ENCODE results near the gene IFIT2.

Gene IFIT2

GRCh38 chr10:89332123-89332633, 30.3 kb downstream of the IFIT2 start:
- TF ChIP-seq TAF1 (IDR thresholded peaks at IDR 0.05; ENCODE audit: borderline replicate concordance, low read depth, low read length) = no peak
- no peak for TF ChIP-seq POLR2AphosphoS5 (IDR thresholded peaks at IDR 0.05; ENCODE audit: low read depth, low read length)
- TF ChIP-seq POLR2A (IDR thresholded peaks at IDR 0.05; ENCODE audit: low read depth, low read length) = peak; percentile 44; the same call in 1 of the 2 replicates
- DNase-seq (ENCODE audit: insufficient read length) (no peak), FAIRE-seq (peak; percentile 27)

- DNase-seq (ENCODE audit: insufficient read length) (no peak), FAIRE-seq (peak; percentile 33)
- TF ChIP-seq POLR2A (IDR thresholded peaks at IDR 0.05; ENCODE audit: low read depth, low read length) (no peak), POLR2AphosphoS5 (IDR thresholded peaks at IDR 0.05; ENCODE audit: low read depth, low read length) (no peak), TAF1 (IDR thresholded peaks at IDR 0.05; ENCODE audit: borderline replicate concordance, low read depth, low read length) (no peak)
Observed at GRCh38 chr10:89335226-89335625, 33.4 kb downstream of the IFIT2 start.

GRCh38 chr10:89336241-89336640, 34.4 kb downstream of the IFIT2 start:
- FAIRE-seq = peak; percentile 56

GRCh38 chr10:89337484-89337883, 35.6 kb downstream of the IFIT2 start:
- TF ChIP-seq TAF1 (IDR thresholded peaks at IDR 0.05; ENCODE audit: borderline replicate concordance, low read depth, low read length) = no peak
- no peak for TF ChIP-seq POLR2AphosphoS5 (IDR thresholded peaks at IDR 0.05; ENCODE audit: low read depth, low read length)
- TF ChIP-seq POLR2A (IDR thresholded peaks at IDR 0.05; ENCODE audit: low read depth, low read length) = no peak
- no peak for DNase-seq (ENCODE audit: insufficient read length)
- peak; percentile 72 for FAIRE-seq

More at GRCh38 chr10:89336241-89336640, 34.4 kb downstream of the IFIT2 start:
- no peak for TF ChIP-seq POLR2AphosphoS5 (IDR thresholded peaks at IDR 0.05; ENCODE audit: low read depth, low read length)
- no peak for TF ChIP-seq POLR2A (IDR thresholded peaks at IDR 0.05; ENCODE audit: low read depth, low read length)
- no peak for DNase-seq (ENCODE audit: insufficient read length)

GRCh38 chr10:89338713-89339112, 36.9 kb downstream of the IFIT2 start:
- TF ChIP-seq TAF1 (IDR thresholded peaks at IDR 0.05; ENCODE audit: borderline replicate concordance, low read depth, low read length) (no peak), POLR2AphosphoS5 (IDR thresholded peaks at IDR 0.05; ENCODE audit: low read depth, low read length) (no peak), POLR2A (IDR thresholded peaks at IDR 0.05; ENCODE audit: low read depth, low read length) (no peak)
- FAIRE-seq = no peak

GRCh38 chr10:89339875-89340274, 38.0 kb downstream of the IFIT2 start:
- DNase-seq (ENCODE audit: insufficient read length) = no peak
- FAIRE-seq = no peak
- TF ChIP-seq TAF1 (IDR thresholded peaks at IDR 0.05; ENCODE audit: borderline replicate concordance, low read depth, low read length) = no peak
- no peak for TF ChIP-seq POLR2AphosphoS5 (IDR thresholded peaks at IDR 0.05; ENCODE audit: low read depth, low read length)
- TF ChIP-seq POLR2A (IDR thresholded peaks at IDR 0.05; ENCODE audit: low read depth, low read length) = no peak

More at GRCh38 chr10:89338713-89339112, 36.9 kb downstream of the IFIT2 start:
- no peak for DNase-seq (ENCODE audit: insufficient read length)

- DNase-seq (ENCODE audit: insufficient read length) (no peak), FAIRE-seq (peak; percentile 17)
- 0 out of 2 replicates have a peak, but pooled peaks have one; percentile 12 for TF ChIP-seq POLR2A (IDR thresholded peaks at IDR 0.05; ENCODE audit: low read depth, low read length)
- TF ChIP-seq POLR2AphosphoS5 (IDR thresholded peaks at IDR 0.05; ENCODE audit: low read depth, low read length) = no peak
Observed at GRCh38 chr10:89341649-89342048, 39.8 kb downstream of the IFIT2 start.

- no peak for FAIRE-seq
- TF ChIP-seq TAF1 (IDR thresholded peaks at IDR 0.05; ENCODE audit: borderline replicate concordance, low read depth, low read length) (no peak), POLR2A (IDR thresholded peaks at IDR 0.05; ENCODE audit: low read depth, low read length) (peak; percentile 43; the same call in 1 of the 2 replicates), POLR2AphosphoS5 (IDR thresholded peaks at IDR 0.05; ENCODE audit: low read depth, low read length) (peak; percentile 30; the same call in 1 of the 2 replicates)
- no peak for DNase-seq (ENCODE audit: insufficient read length)
Observed at GRCh38 chr10:89342206-89342958, 40.5 kb downstream of the IFIT2 start.

GRCh38 chr10:89343089-89343767, 41.4 kb downstream of the IFIT2 start:
- TF ChIP-seq POLR2AphosphoS5 (IDR thresholded peaks at IDR 0.05; ENCODE audit: low read depth, low read length) (no peak), POLR2A (IDR thresholded peaks at IDR 0.05; ENCODE audit: low read depth, low read length) (no peak), TAF1 (IDR thresholded peaks at IDR 0.05; ENCODE audit: borderline replicate concordance, low read depth, low read length) (no peak)
- FAIRE-seq = no peak
- DNase-seq (ENCODE audit: insufficient read length) = no peak

- DNase-seq (ENCODE audit: insufficient read length) = no peak
- TF ChIP-seq POLR2A (IDR thresholded peaks at IDR 0.05; ENCODE audit: low read depth, low read length) (no peak), POLR2AphosphoS5 (IDR thresholded peaks at IDR 0.05; ENCODE audit: low read depth, low read length) (no peak), TAF1 (IDR thresholded peaks at IDR 0.05; ENCODE audit: borderline replicate concordance, low read depth, low read length) (no peak)
- FAIRE-seq = no peak
Observed at GRCh38 chr10:89344156-89344555, 42.3 kb downstream of the IFIT2 start.

- no peak for DNase-seq (ENCODE audit: insufficient read length)
- no peak for FAIRE-seq
- no peak for TF ChIP-seq POLR2AphosphoS5 (IDR thresholded peaks at IDR 0.05; ENCODE audit: low read depth, low read length)
- no peak for TF ChIP-seq POLR2A (IDR thresholded peaks at IDR 0.05; ENCODE audit: low read depth, low read length)
- no peak for TF ChIP-seq TAF1 (IDR thresholded peaks at IDR 0.05; ENCODE audit: borderline replicate concordance, low read depth, low read length)
Observed at GRCh38 chr10:89345367-89346000, 43.6 kb downstream of the IFIT2 start.
